Germinal center (tissue), 1 donor: ENCODE results near the gene SLC4A4.

Experiments
- DNase-seq: peaks from one replicate; pipeline ENCODE4 v3.0.0; 2012; ENCODE audit warnings: mixed read lengths, low spot score

The SLC4A4 gene

DNA sequence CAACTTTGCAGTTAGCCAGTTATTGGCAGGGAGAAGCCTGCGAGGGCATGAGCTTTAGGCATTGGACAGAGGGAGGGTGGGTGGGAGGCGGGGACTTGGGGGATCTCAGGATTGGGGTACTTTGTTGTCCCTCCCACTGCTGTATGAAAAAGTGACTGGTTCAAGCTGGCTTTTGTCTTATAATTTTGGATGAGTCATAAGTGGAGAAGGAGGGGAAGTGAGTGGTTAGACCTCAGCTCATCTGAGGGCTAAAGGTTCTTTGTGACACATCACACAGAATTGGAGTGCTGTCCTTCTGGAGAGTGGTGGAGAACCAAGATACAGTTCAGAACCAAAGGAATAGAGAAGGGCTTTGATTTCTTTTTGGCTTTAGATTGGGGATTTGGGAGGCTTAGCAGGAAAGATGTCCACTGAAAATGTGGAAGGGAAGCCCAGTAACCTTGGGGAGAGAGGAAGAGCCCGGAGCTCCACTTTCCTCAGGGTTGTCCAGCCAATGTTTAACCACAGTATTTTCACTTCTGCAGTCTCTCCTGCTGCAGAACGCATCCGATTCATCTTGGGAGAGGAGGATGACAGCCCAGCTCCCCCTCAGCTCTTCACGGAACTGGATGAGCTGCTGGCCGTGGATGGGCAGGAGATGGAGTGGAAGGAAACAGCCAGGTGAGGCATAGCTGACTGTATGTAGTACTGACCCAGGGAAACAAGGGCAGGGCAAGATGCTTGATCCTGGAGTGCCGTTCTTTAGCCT, at the start of gene SLC4A4:
TSS of gene SLC4A4 (plus strand) at position 175 of the 748 bp plus-strand sequence.
- DNase-seq, result no peak

GRCh38 chr4:71290074-71290473, 48.7 kb upstream of the SLC4A4 start:
- DNase-seq, result no peak

GRCh38 chr4:71290476-71290875, 48.3 kb upstream of the SLC4A4 start:
- no peak for DNase-seq

GRCh38 chr4:71292228-71292627, 46.6 kb upstream of the SLC4A4 start:
- DNase-seq, result no peak

DNA sequence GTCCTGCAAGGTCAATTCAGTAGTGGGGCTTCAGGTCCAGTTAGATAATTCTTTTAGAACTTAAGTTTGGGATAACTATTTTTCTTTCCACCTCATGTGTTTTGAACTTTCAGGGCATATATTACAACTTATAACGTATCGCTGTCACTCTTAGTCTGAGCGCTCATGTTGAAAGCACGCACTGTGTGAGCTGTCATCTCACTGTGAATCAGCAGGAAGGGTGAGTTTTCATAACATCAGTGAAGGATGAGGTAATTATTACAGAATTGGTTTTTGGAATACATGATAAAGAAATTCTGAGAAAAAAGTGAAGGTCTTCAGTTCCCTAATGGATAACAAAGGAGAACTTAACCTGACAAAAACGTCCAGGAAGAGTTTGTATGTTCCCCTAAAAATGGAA, 45.1 kb upstream of the SLC4A4 start:
- DNase-seq, result no peak

DNA sequence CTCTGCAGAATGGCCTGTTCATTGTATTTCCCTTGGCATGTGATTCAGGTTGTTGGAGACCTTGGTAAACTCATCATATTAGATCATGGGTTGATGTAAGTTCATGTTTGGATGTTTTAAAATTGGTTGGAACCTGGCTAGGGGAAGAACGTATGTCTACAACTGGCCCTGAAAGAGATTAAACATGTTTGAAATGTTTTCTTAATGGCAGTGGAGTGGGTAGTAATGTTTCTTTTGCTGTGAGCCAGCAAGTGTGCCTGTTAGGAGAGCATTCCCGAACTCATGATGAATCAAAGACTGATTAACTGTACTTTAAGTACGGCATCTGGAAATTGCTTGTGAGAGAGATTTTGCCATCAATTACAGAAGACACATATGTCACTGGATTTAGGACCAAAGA, 44.5 kb upstream of the SLC4A4 start:
- DNase-seq, result no peak

DNA sequence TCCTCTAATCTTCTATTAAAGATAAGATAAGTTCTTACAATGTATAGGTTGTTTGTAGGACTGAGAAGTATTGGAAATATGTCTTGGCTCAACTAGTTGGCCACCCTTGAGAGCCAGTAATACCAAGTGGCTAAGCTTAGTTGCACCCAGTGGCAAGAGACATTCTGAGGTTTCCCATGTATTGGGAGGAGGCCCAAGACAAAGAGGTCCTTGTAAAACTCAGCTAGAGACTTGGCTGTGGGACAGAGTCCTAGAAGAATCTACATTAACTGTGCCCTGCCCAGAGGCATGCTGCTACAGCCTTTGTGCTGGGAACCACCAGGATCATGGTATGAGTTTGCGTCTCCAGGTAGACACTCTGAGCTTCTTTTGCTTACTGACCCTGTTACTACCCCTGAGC, 41.9 kb upstream of the SLC4A4 start:
- no peak for DNase-seq

DNA sequence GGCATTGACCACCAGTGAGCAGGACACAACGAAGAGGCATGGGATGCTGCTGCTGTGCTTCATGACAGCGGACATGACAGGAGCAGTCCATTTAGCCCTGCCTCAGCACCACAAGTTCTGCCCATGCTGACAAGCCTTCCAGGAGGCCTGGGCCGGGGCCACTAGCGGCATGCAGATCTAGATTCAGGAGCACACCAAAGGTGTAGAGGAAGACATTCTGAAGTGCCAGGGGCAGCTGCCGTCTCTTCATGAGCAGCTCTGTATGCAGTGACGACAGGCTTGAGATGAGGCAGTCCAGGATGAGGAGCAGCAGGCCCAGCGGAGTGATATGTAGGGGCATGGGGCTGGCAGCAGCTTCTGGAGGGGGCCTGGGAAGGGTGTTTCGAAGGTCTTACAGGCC, 38.5 kb upstream of the SLC4A4 start:
- DNase-seq, result no peak

DNA sequence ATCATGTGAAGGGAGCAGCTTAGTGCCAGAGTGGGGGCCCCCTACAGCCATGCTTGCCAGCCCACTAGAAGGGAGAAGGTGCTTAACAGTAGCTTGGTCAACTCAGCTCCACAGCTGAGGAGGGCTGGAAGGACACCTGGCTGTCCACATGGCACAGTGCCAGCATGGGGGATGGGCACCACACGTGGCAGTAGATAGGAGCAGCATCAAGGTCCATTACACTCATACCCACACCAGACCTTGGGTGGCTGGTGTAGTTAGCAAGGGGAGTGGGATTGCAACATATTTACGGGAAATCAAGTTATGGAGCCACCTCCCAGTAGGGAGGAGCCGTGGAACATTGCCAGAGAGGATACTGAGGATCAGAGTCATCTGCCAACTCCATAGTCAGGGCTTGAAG, 37.9 kb upstream of the SLC4A4 start:
- no peak for DNase-seq

DNA sequence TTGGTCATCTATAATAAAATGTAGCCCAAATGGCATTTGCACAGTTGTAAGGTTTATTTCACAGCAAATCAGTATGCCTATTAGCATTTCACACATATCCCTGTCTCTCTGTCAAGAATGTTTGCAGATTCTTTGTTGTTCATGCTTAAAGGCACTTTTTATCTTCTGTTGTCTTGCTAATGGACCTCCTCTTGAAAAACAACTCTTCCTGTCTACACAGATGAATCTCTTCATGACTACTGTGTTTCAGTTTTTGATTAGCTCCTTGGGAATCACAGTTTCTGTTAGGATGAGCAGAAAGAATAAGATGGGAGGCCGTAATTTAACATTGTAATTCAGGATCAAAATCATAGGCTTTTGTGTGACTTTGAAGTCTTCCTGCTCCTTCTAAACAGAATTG, 35.5 kb upstream of the SLC4A4 start:
- DNase-seq, result no peak

- no peak for DNase-seq
These were observed 35.0 kb upstream of the SLC4A4 start for GRCh38 chr4:71303850-71304249.

DNA sequence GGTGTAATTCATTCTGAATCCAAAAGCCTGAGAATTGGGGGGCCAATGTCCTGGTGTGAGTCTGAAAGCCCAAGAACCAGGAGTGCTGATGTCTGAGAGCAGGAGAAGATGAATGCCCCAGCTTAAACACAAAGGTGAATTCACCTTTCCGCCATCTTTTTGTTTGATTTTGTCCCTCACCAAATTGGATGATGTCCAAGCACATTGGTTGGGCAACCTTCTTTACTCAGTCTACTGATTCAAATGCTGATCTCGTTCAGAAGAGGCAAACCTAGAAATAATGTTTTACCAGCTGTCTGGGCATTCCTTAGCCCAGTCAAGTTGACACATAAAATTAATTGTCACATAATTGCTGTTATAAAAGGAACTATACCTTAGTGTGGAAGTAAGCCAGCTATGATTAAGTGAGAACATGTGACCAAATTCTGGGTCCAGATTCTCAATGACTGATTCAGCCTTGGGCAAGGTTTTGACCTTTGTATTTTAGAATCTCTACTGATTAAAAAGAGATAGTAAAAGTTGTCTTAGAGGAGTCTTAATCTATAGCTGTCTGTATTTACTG, 34.5 kb upstream of the SLC4A4 start:
- DNase-seq, result no peak

DNA sequence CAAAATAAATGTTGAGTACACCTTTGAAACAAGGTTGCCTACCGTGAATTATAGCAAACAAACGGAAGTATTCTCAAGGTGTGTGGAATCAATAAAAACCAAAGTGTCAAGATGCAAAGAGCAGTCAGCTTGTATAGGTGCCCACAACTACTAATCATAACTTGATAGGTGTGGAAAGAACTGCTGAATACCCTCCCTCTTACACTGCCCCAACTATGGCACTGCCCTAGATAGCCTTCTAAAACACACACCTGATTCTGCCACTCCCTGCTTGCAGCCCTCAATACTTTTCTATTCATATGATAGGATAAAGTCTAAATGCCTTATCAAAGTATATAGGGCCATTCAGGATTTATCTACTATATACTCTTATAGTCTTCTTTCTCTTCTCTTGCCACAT, 31.1 kb upstream of the SLC4A4 start:
- DNase-seq, result no peak

DNA sequence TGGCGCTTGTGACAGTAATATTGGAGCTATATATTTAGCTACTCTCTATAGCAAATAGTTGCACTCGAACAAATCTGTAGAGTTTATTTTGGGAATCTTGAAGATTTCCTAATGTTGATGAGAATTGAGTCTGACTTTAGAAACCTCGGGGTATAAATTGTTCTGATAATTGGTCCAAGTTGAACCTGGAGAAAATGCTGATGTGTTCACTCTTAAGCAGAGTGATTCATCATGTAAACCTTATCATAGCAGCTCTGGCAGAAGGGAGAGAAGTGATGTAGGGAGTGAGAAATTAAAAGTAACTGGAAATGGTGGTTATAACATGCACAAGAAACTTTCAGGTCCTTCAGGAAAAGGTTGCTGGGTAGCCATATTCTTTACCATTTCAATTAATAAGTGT, 16.4 kb upstream of the SLC4A4 start:
- no peak for DNase-seq

GRCh38 chr4:71333368-71333767, 5.5 kb upstream of the SLC4A4 start:
- no peak for DNase-seq

DNA sequence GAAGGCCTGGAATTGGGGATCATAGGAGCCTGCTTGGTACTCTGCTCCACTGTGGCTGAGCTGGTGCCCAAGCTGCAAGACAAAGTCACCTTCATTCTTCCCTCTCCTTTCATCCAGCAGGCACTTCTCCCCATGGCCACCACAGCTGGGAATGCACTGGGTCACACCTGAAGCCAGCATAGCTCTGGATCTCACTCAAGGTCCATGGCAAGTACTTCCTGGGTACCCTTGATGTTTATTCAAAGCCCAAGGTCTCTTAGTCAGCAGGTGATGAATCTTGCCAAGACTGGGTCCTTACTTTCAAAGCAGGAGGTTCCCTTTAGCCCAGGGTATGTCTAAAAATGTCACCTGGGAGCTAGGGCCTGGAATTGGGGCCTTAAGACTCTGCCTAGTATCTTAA, 4.9 kb upstream of the SLC4A4 start:
- DNase-seq, result no peak

GRCh38 chr4:71334465-71334882, 4.3 kb upstream of the SLC4A4 start:
- DNase-seq, result no peak

DNA sequence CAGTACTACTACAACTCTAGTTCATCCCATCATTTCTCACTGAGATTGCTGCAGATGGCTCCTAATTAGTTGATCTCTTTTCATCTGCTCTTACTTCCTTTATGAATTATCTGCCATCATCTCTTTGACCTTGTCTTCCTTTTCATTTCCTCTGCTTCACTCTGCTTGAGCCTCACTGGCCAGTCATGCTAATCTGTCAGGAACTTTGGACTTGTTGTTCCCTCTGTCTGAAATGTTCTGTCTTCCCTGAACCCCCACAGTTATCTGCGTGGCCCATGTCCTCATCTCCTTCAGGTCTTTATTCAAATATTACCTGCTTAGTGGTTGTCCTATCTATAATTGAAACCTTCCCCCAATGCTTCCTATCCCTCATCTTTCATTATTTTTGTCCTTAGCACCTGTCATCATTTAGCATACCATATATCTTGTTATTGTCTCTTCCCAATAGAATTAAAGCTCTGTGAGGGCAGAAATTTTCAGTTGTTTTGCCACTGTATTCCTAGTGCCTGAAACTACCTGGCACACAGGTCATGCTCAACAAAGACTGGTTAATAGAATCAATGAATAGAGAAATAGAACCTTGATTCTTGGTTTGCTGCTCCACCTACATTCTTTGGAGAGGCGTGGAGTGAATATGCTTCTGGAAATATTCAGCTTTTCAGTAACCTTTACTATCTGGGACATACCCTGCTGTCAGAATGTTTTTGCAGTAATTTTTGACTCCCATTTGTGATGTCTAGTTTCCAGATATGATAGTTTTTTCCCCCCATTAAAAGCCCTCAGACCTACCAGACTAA, 5.0 kb downstream of the SLC4A4 start:
- no peak for DNase-seq

GRCh38 chr4:71346710-71347109, 7.9 kb downstream of the SLC4A4 start:
- DNase-seq, result no peak

GRCh38 chr4:71348586-71348985, 9.8 kb downstream of the SLC4A4 start:
- no peak for DNase-seq

DNA sequence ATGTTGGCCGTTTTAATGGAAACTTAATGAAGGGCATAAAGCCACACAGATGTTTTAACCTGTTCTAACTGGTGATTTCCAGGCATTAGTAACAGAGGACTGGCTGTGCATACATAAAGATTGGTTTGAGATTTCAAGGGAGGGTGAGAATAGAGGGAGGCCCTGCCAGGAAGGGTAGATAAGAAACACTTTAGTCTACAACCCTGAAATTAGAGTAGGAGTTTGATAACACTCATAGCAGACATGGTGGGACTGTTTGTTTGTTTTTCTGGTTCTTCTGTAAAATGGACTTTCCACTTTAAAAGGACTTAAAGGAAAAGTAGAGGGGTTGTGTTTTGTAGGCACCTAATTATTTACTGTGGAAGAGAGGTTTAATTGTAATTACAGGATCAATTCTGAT, 16.2 kb downstream of the SLC4A4 start:
- no peak for DNase-seq

DNA sequence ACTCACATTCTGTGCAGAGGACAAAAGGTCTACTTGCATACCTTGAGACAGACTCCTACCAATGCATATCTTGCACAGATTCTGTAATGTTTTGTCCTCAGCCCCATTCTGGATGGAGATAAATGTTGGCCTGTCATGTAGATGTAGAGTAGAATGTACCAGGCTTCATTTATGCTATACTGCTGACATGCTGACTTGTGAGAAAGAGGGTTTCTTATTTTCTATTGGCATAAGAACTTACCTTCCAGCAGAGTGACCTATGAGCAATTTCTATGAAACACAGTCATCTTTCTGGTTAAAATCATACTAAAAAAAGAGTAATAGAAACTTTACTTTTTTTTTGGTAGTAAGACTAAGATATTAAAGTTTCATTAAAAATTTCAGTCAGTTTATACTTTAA, 17.2 kb downstream of the SLC4A4 start:
- no peak for DNase-seq

- no peak for DNase-seq
These were observed 18.3 kb downstream of the SLC4A4 start for GRCh38 chr4:71356924-71357663.
